ENCODE results near the gene PNMA8B. TPM values are rescaled to one million over a fixed set of nuclear protein-coding genes. Genes with fewer than 3 reads are reported as not detected.

Gene PNMA8B
- total RNA-seq, 1 donor from 2014 or later, result 3.7 TPM

DNA sequence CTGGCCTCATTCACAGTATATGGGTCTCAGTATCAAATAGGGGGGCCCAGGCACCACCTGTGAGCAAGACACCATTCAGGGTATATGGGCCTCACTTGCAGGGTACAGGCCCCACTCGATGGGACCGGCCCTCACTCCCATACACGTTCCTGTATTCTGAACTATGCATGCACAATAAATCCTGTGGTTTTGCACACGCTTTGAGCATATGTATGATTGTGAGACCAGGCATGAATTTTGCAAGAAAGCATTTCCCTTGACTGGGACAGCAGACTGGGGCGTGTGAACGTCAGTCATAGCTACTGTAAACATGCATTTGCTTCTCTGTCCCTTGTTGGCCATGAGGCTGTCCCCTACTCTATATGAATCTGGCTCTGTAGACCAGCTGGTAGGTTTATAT, 637 bp upstream of the PNMA8B start:
- Histone ChIP-seq H3K36me3 (ENCODE audit: control insufficient read depth in 3 of 3, insufficient read depth in 3 of 3, low read length in 3 of 3) (no peaks in the 10 kb centered on the region), H3K27ac (ENCODE audit: low read depth, low read length) (no peak overlapping the region), H3K9ac (ENCODE audit: low read depth in 1 of 3, low read length in 3 of 3) (no peak overlapping the region), H3K4me3 (ENCODE audit: low read length in 3 of 3) (no peak overlapping the region), H3K27me3 (ENCODE audit: control insufficient read depth in 3 of 3, insufficient read depth in 3 of 3, low read length in 3 of 3) (peaks cover 18 to 36% (median 36%) of the 10 kb centered on the region in 3 donors), H3K9me3 (ENCODE audit: control insufficient read depth in 3 of 3, low read length in 3 of 3) (no peaks in the 10 kb centered on the region), H3K4me1 (ENCODE audit: control insufficient read depth in 3 of 3, insufficient read depth in 3 of 3, low read length in 3 of 3) (peaks cover 4 to 5% (median 5%) of the 10 kb centered on the region in 3 donors)

DNA sequence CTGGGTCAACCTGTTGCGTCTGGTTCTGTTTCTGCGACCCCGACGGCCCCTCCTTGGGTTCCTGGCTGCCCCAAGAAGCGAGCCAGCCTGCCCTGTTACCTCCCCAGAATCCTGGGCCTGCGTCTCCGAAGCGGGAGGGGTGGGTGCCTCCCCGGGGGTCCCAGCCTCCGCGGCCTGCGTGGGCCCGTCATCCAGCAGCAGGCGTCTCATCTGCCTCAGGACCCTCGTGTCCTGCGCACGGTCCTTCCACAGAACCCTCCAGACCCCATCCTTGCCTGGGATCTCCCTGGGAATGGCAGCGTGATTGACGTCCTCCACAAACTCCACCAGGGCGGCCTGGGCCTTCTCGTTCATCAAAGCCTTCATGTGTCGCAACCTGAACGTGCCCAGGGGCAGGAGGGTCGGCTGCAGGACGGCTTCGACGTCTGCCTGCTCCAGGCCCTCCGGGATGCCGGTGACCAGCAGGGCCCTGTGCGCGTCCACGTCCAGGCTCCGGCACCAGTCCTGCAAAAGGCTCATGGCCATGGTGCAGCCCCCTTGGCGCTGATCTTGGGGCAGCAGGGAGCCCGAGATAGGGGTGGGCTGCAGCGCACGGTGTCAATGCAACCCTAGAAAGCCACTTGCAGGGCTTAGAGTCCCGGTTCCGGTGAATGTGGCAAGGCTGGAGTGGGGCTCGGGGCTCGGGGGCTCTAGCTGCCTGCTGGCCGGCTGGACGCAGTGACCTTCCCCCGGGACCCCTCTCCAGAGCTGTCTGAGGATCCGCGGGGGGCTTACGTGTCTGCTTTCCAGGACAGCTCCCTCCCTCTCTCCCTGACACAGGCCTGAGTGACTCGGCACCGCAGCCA, 504 bp downstream of the PNMA8B start:
- Histone ChIP-seq H3K27ac (ENCODE audit: low read depth, low read length) (no peak overlapping the region), H3K36me3 (ENCODE audit: control insufficient read depth in 3 of 3, insufficient read depth in 3 of 3, low read length in 3 of 3) (no peaks in the 10 kb centered on the region), H3K27me3 (ENCODE audit: control insufficient read depth in 3 of 3, insufficient read depth in 3 of 3, low read length in 3 of 3) (peaks cover 28 to 46% (median 37%) of the 10 kb centered on the region in 3 donors), H3K9ac (ENCODE audit: low read depth in 1 of 3, low read length in 3 of 3) (peak overlapping the region in 1 of 3 donors; percentile 72), H3K4me1 (ENCODE audit: control insufficient read depth in 3 of 3, insufficient read depth in 3 of 3, low read length in 3 of 3) (peaks cover 4 to 5% (median 5%) of the 10 kb centered on the region in 3 donors), H3K4me3 (ENCODE audit: low read length in 3 of 3) (peak overlapping the region in 1 of 3 donors; percentile 29), H3K9me3 (ENCODE audit: control insufficient read depth in 3 of 3, low read length in 3 of 3) (no peaks in the 10 kb centered on the region)

DNA sequence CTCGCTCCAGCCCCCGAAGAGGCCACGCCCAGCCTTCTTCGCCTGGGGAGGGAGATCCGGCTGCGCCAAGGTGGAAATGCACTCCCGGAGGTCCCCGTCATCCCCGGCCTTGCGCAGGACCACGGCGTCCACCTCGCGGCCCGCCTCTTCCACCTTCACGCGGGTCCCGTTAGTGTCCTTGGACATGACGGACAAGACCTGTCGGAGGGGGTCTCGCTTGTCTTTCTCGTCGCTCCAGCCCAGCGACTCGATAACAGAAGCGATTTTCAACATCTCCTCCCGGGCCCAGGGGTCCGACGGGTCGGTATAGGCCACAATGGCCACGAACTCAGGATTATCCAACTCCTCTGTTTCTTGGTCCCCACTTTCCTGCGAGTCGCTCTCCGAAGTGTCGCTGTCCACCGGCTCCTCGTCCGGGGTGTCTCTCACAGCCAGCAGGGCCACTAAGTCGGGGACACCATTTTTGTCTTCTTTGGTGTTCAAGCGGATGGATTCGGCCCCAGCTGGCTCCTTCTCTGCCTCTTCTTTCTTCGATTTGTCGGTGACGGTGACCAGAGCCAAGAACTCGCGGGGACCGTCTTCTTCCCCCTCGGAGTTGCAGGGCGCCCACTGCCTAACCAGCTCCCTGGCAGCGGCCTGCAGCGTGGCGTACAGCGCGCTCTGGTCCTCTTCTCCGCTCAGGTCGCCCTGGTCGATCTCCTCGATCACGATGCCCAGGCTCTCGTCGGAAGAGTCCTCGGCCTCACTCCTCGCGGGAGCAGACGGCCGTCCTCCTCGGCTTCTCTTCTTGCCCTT, 1.3 kb downstream of the PNMA8B start:
- no peaks in the 10 kb centered on the region for H3K36me3 ChIP-seq (ENCODE audit: control insufficient read depth in 3 of 3, insufficient read depth in 3 of 3, low read length in 3 of 3)
- no peaks in the 10 kb centered on the region for H3K9me3 ChIP-seq (ENCODE audit: control insufficient read depth in 3 of 3, low read length in 3 of 3)
- peak overlapping the region in 1 of 3 donors; percentile 64 for H3K9ac ChIP-seq (ENCODE audit: low read depth in 1 of 3, low read length in 3 of 3)
- peak overlapping the region in 2 of 3 donors; percentile 38 to 49 for H3K4me3 ChIP-seq (ENCODE audit: low read length in 3 of 3)
- no peak overlapping the region for H3K27ac ChIP-seq (ENCODE audit: low read depth, low read length)
- peaks cover 8 to 14% (median 9%) of the 10 kb centered on the region in 3 donors for H3K4me1 ChIP-seq (ENCODE audit: control insufficient read depth in 3 of 3, insufficient read depth in 3 of 3, low read length in 3 of 3)
- peaks cover 33 to 54% (median 44%) of the 10 kb centered on the region in 3 donors for H3K27me3 ChIP-seq (ENCODE audit: control insufficient read depth in 3 of 3, insufficient read depth in 3 of 3, low read length in 3 of 3)

DNA sequence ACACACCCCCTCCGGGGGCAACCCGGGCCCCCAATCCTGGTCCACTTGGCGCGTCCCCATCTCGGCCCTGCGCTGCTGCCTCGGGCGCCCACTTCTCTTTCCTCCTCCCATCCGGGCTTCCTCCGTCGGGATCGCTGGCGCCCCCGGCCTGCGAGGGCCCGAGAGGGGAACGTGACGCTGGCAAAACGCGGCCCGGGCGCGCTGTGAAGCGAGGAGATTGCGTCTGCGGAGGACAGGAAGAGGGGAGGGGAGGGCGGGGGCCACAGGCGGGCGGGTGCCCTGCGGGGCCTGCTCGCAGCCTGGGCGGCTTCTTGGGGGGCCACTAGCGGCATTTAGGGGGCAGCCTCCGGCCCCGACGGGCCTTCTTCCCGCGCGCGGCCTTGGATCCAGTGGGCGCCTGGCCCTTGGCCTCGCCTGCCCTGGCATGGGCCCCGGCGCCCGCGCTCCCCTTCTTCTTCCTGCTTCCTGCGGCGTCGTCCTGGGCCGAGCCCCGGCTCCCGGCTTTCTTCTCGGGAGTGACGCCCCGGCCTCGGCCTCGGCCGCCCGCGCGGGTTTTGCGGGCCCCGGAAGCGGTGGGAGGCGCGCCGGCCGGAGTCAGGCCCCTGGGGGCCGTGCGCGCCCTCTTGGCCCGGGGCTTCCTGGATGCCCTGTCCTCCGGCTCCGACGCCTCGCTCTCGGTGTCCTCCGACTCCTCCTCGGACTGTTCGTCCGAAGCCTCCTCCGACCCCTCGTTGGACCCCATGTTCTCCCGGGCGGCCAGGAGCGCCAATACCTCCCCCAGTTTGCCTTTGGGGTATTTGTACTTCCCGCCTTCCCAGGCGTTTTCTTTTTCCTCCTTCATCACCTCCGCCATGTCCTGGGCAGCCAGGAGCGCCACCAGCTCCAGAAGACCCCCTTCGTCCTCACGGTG, 2.2 kb downstream of the PNMA8B start:
- Histone ChIP-seq H3K4me3 (ENCODE audit: low read length in 3 of 3) (peak overlapping the region in 2 of 3 donors; percentile 38 to 49), H3K9ac (ENCODE audit: low read depth in 1 of 3, low read length in 3 of 3) (peak overlapping the region in 2 of 3 donors; percentile 32 to 64), H3K27me3 (ENCODE audit: control insufficient read depth in 3 of 3, insufficient read depth in 3 of 3, low read length in 3 of 3) (peaks cover 38 to 63% (median 52%) of the 10 kb centered on the region in 3 donors), H3K27ac (ENCODE audit: low read depth, low read length) (no peak overlapping the region), H3K4me1 (ENCODE audit: control insufficient read depth in 3 of 3, insufficient read depth in 3 of 3, low read length in 3 of 3) (peaks cover 9 to 16% (median 13%) of the 10 kb centered on the region in 3 donors), H3K36me3 (ENCODE audit: control insufficient read depth in 3 of 3, insufficient read depth in 3 of 3, low read length in 3 of 3) (no peaks in the 10 kb centered on the region), H3K9me3 (ENCODE audit: control insufficient read depth in 3 of 3, low read length in 3 of 3) (no peaks in the 10 kb centered on the region)

DNA sequence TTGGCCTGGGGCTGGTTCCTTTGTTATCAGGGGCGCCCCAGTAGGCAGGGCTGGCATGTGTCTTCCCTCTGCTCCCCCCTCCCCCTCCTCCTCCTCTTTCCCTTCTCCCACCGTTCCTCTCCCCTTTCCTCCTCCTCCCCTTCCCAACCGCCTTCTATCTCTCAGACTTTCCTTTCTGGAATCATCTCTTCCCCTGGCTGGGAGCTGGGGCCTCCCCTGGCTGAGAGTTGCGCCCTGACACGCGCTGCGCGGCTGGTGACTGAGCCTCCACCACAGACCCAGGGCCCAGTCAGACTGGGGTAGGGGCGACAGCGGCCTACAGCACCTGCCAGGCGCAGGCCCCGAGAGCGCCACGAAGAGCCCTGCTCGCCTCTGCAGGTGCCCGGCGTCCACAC, 2.8 kb downstream of the PNMA8B start:
- Histone ChIP-seq H3K27me3 (ENCODE audit: control insufficient read depth in 3 of 3, insufficient read depth in 3 of 3, low read length in 3 of 3) (peaks cover 43 to 68% (median 56%) of the 10 kb centered on the region in 3 donors), H3K4me1 (ENCODE audit: control insufficient read depth in 3 of 3, insufficient read depth in 3 of 3, low read length in 3 of 3) (peaks cover 11 to 18% (median 15%) of the 10 kb centered on the region in 3 donors), H3K27ac (ENCODE audit: low read depth, low read length) (no peak overlapping the region), H3K36me3 (ENCODE audit: control insufficient read depth in 3 of 3, insufficient read depth in 3 of 3, low read length in 3 of 3) (no peaks in the 10 kb centered on the region), H3K4me3 (ENCODE audit: low read length in 3 of 3) (peak overlapping the region in 1 of 3 donors; percentile 13), H3K9me3 (ENCODE audit: control insufficient read depth in 3 of 3, low read length in 3 of 3) (no peaks in the 10 kb centered on the region), H3K9ac (ENCODE audit: low read depth in 1 of 3, low read length in 3 of 3) (peak overlapping the region in 2 of 3 donors; percentile 32 to 62)

GRCh38 chr19:46491975-46492682, 3.5 kb downstream of the PNMA8B start:
- H3K27ac ChIP-seq (ENCODE audit: low read depth, low read length), result no peak overlapping the region
- H3K4me3 ChIP-seq (ENCODE audit: low read length in 3 of 3), result no peak overlapping the region
- H3K9me3 ChIP-seq (ENCODE audit: control insufficient read depth in 3 of 3, low read length in 3 of 3), result no peaks in the 10 kb centered on the region
- H3K36me3 ChIP-seq (ENCODE audit: control insufficient read depth in 3 of 3, insufficient read depth in 3 of 3, low read length in 3 of 3), result no peaks in the 10 kb centered on the region
- peaks cover 17 to 25% (median 22%) of the 10 kb centered on the region in 3 donors for H3K4me1 ChIP-seq (ENCODE audit: control insufficient read depth in 3 of 3, insufficient read depth in 3 of 3, low read length in 3 of 3)
- H3K27me3 ChIP-seq (ENCODE audit: control insufficient read depth in 3 of 3, insufficient read depth in 3 of 3, low read length in 3 of 3), result peaks cover 50 to 75% (median 62%) of the 10 kb centered on the region in 3 donors
- no peak overlapping the region for H3K9ac ChIP-seq (ENCODE audit: low read depth in 1 of 3, low read length in 3 of 3)

- Histone ChIP-seq H3K4me3 (ENCODE audit: low read length in 3 of 3) (no peak overlapping the region), H3K9ac (ENCODE audit: low read depth in 1 of 3, low read length in 3 of 3) (no peak overlapping the region), H3K4me1 (ENCODE audit: control insufficient read depth in 3 of 3, insufficient read depth in 3 of 3, low read length in 3 of 3) (peaks cover 17 to 25% (median 23%) of the 10 kb centered on the region in 3 donors), H3K36me3 (ENCODE audit: control insufficient read depth in 3 of 3, insufficient read depth in 3 of 3, low read length in 3 of 3) (no peaks in the 10 kb centered on the region), H3K27ac (ENCODE audit: low read depth, low read length) (no peak overlapping the region), H3K9me3 (ENCODE audit: control insufficient read depth in 3 of 3, low read length in 3 of 3) (no peaks in the 10 kb centered on the region), H3K27me3 (ENCODE audit: control insufficient read depth in 3 of 3, insufficient read depth in 3 of 3, low read length in 3 of 3) (peaks cover 59 to 77% (median 61%) of the 10 kb centered on the region in 3 donors)
These were observed 4.9 kb downstream of the PNMA8B start for GRCh38 chr19:46490774-46491173.

DNA sequence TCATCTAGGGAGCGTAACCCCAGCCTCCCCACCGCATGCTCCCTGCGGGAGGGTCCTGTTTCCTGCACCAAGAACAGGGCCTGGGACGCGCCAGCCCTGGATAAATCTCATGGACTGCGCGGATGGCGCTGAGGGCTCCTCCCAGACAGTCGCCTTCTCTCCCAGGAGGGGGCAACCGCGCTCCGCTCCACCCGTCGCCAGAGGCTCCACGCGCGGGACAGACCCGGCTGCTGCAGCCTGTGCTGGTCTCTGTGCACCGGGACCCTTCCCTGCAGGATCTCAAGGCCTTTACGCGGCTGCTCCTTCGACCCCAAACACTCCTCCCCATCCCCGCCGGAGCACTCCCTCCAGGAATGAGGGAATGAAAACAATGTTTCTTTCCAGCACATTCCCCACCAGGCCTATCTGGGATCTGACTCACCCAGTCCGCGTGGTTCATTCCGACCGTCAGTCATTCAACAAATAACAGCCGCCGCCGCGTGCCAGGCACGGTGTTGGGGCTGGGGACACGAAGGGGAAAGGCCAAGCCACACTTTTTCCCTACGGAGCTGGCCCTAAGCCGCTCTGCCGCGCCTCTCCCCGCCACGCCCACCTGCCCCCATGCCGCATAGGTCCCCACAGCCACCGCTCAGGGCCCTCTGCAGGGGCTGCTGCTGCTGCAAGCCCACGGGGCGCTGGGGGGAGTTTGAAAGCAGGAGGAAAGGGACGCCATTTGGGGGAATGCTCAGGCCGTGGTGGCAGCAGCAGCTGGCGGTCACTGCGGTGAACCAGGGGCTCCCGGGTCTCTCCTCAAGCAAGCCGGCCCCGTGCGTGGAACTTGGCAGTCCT, 6.0 kb downstream of the PNMA8B start:
- Histone ChIP-seq H3K36me3 (ENCODE audit: control insufficient read depth in 3 of 3, insufficient read depth in 3 of 3, low read length in 3 of 3) (no peaks in the 10 kb centered on the region), H3K9me3 (ENCODE audit: control insufficient read depth in 3 of 3, low read length in 3 of 3) (no peaks in the 10 kb centered on the region), H3K27ac (ENCODE audit: low read depth, low read length) (no peak overlapping the region), H3K4me3 (ENCODE audit: low read length in 3 of 3) (peak overlapping the region in 1 of 3 donors; percentile 35), H3K27me3 (ENCODE audit: control insufficient read depth in 3 of 3, insufficient read depth in 3 of 3, low read length in 3 of 3) (peaks cover 52 to 68% (median 55%) of the 10 kb centered on the region in 3 donors), H3K4me1 (ENCODE audit: control insufficient read depth in 3 of 3, insufficient read depth in 3 of 3, low read length in 3 of 3) (peaks cover 15 to 23% (median 20%) of the 10 kb centered on the region in 3 donors), H3K9ac (ENCODE audit: low read depth in 1 of 3, low read length in 3 of 3) (peak overlapping the region in 1 of 3 donors; percentile 33)
